Right lobe of liver (tissue), 4 donors: ENCODE results near the gene FSD2.

ENCODE experiments used
- POLR2A ChIP-seq: fragments of 450-650 bp; IDR thresholded peaks from one replicate; pipeline ENCODE4 v1.6.1; 2017; ENCODE audit warnings: antibody characterized with exemption, mild to moderate bottlenecking
- TF ChIP-seq, protein P1 (sequence below), 4 donors: fragments of 200-600 bp in 3 of 4; fragments of 450-650 bp in 1 of 4; IDR thresholded peaks; one replicate each; pipeline versions ENCODE4 v1.5.1 to v1.8.0; 2016 to 2022; ENCODE audit warnings: antibody characterized with exemption in 4 of 4, mild to moderate bottlenecking in 2 of 4
- donor health status: DM: no; HTN: no; CAD: no.
- donor health status: DM: no; HTN: no; CAD: no.
- donor health status: DM: no; HTN: yes; CAD: no.

DNA sequence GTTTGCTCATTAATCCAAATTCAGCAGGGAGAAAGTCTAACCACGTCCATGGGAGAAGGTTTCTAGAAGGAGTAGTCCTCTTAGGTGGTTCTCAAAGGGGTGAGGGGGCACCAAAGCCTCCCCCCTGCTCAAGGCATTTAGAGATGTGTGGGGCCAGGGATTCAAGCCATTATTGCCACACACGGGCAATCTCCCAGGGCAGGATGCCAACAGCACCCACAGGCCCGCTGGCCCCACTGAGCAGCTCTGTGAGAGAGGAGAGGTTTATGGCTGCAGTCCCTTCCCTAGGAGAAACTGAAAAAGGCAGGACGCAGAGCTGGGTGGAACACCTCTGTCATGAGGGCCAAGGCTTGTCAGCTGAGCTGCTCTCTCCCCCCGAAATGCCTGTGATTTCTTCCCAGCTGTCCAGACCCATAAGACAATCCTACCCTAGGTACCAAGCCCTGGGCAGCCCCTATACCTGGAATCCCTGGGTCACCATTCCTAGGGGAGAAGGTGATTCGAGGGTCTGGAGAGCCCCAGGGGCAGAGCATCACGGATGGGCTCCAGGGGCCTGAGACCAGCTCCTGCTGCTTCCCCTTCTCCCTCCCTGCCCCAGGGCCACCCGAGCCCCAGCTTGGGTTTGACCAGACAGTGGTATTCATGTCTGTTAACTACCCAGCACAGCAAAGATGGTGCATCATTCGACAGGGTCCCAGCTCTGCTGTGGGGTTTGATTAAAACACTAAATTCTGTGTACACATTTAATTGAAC lies 42.5 kb upstream of the FSD2 start:
- TF ChIP-seq, protein P1, sequence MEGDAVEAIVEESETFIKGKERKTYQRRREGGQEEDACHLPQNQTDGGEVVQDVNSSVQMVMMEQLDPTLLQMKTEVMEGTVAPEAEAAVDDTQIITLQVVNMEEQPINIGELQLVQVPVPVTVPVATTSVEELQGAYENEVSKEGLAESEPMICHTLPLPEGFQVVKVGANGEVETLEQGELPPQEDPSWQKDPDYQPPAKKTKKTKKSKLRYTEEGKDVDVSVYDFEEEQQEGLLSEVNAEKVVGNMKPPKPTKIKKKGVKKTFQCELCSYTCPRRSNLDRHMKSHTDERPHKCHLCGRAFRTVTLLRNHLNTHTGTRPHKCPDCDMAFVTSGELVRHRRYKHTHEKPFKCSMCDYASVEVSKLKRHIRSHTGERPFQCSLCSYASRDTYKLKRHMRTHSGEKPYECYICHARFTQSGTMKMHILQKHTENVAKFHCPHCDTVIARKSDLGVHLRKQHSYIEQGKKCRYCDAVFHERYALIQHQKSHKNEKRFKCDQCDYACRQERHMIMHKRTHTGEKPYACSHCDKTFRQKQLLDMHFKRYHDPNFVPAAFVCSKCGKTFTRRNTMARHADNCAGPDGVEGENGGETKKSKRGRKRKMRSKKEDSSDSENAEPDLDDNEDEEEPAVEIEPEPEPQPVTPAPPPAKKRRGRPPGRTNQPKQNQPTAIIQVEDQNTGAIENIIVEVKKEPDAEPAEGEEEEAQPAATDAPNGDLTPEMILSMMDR (IDR thresholded peaks at IDR 0.05) = no peak
- TF ChIP-seq POLR2A = no peak
